Neural progenitor cell (in vitro differentiated cells): ENCODE data around the gene PEAR1.
A peak's percentile ranks its signal among the peaks of the same experiment; 100 is the strongest.

Experiments used
- CTCF ChIP-seq: fragments of 200-600 bp; sonication (generic); IDR thresholded peaks from 2 replicates; pipeline ENCODE4 v1.5.1; 2017; ENCODE audit warnings: antibody characterized with exemption, mild to moderate bottlenecking
- EZH2 ChIP-seq: fragments of 200-600 bp; sonication (generic); IDR thresholded peaks from 2 replicates; pipeline ENCODE4 v1.6.1; 2017; ENCODE audit warnings: antibody characterized with exemption, mild to moderate bottlenecking, moderate library complexity
- EZH2phosphoT487 ChIP-seq: fragments of 200-600 bp; sonication (generic); IDR thresholded peaks from 2 replicates; pipeline ENCODE4 v1.6.1; 2017; ENCODE audit warnings: antibody characterized with exemption

GRCh38 chr1:156961709-156962108 is 68.2 kb downstream of the PEAR1 start:
- peak; percentile 33 for TF ChIP-seq CTCF
- TF ChIP-seq EZH2: no peak
- TF ChIP-seq EZH2phosphoT487: no peak
